ENCODE data around the gene APBB2. TPM values are rescaled to one million over a fixed set of nuclear protein-coding genes. Genes with fewer than 3 reads are reported as not detected.

The APBB2 gene
- total and polyA plus RNA-seq, 4 donors, result 4.8 to 31.5 (median 11.2) TPM

DNA sequence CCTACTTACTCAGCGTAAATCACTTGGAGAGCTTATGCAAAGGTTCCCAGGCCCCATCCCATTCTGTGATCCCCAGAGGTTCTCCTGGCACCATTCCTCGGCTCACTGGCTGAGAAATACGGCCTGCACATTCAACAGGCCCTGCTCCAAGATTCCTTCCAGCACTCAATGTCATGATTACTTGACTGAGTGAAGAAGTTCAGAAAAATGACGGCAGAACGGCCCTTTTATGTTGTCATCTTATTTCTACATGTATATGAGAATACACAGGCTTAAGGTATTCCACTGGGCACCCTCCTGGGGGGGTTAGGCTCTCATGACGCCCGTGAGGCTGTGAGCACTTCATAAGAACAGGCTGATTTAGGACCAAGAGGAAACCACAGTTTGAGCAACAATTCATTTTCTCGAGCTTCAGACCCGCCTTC is 274.0 kb downstream of the APBB2 start (continued):
- TF ChIP-seq, protein P1, sequence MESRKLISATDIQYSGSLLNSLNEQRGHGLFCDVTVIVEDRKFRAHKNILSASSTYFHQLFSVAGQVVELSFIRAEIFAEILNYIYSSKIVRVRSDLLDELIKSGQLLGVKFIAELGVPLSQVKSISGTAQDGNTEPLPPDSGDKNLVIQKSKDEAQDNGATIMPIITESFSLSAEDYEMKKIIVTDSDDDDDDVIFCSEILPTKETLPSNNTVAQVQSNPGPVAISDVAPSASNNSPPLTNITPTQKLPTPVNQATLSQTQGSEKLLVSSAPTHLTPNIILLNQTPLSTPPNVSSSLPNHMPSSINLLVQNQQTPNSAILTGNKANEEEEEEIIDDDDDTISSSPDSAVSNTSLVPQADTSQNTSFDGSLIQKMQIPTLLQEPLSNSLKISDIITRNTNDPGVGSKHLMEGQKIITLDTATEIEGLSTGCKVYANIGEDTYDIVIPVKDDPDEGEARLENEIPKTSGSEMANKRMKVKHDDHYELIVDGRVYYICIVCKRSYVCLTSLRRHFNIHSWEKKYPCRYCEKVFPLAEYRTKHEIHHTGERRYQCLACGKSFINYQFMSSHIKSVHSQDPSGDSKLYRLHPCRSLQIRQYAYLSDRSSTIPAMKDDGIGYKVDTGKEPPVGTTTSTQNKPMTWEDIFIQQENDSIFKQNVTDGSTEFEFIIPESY (IDR thresholded peaks at IDR 0.05), result no peak
- no peak for TF ChIP-seq JUND (IDR thresholded peaks at IDR 0.05)

GRCh38 chr4:40939856-40940255 is 274.5 kb downstream of the APBB2 start:
- WGBS, result 95% methylated on average over 2 of the region's 2 CpGs
- Histone ChIP-seq H3K4me3 (ENCODE audit: low read depth in 1 of 3, low read length in 3 of 3) (no peak overlapping the region), H3K4me1 (ENCODE audit: control insufficient read depth in 4 of 4, insufficient read depth in 4 of 4, low read length in 3 of 4) (peaks cover 1 to 10% (median 6%) of the 10 kb centered on the region in 4 donors), H3K9me3 (ENCODE audit: control insufficient read depth in 4 of 4, low read length in 3 of 4) (no peaks in the 10 kb centered on the region), H3K27me3 (ENCODE audit: control insufficient read depth in 4 of 4, insufficient read depth in 4 of 4, low read length in 3 of 4) (no peaks in the 10 kb centered on the region), H3K9ac (ENCODE audit: low read depth in 1 of 2, low read length in 2 of 2) (no peak overlapping the region), H3K36me3 (ENCODE audit: control insufficient read depth in 4 of 4, insufficient read depth in 3 of 4, low read depth in 1 of 4, low read length in 3 of 4) (peaks cover 0 to 2% (median 0%) of the 10 kb centered on the region in 4 donors), H3K27ac (ENCODE audit: low read depth in 1 of 2, low read length in 2 of 2) (no peak overlapping the region)
- DNase-seq (ENCODE audit: low spot score), result no peak
- TF ChIP-seq CTCF (IDR thresholded peaks at IDR 0.05; ENCODE audit: low read depth, low read length, missing input control) (no peak), JUND (IDR thresholded peaks at IDR 0.05) (no peak), TAF1 (conservative IDR thresholded peaks at IDR 0.05) (no peak), YY1 (IDR thresholded peaks at IDR 0.05) (no peak), MAX (IDR thresholded peaks at IDR 0.05) (no peak), RAD21 (IDR thresholded peaks at IDR 0.05) (no peak), FOXA1 (IDR thresholded peaks at IDR 0.05) (no peak), HNF4A (conservative IDR thresholded peaks at IDR 0.05) (no peak), FOXA2 (IDR thresholded peaks at IDR 0.05) (no peak), REST (IDR thresholded peaks at IDR 0.05) (no peak), EGR1 (IDR thresholded peaks at IDR 0.05; ENCODE audit: low read depth in 2 of 2) (no peak)
- TF ChIP-seq, protein P2, sequence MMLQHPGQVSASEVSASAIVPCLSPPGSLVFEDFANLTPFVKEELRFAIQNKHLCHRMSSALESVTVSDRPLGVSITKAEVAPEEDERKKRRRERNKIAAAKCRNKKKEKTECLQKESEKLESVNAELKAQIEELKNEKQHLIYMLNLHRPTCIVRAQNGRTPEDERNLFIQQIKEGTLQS (IDR thresholded peaks at IDR 0.05), result no peak
- TF ChIP-seq, protein P1 (IDR thresholded peaks at IDR 0.05), result no peak

All from liver (tissue), 9 donors.